A673 (cell line): ENCODE results near the gene ARL5C. TPM values are rescaled to one million over a fixed set of nuclear protein-coding genes. Genes with fewer than 3 reads are reported as not detected.

ENCODE experiments used
- BruUV-seq: library from RNA; stranded (reverse); fragments of 400-500 nt; replicated peaks from 2 replicates; lab custom pipeline; 2021; lab: Mats Ljungman, UMichigan
- CTCF ChIA-PET: fragments of 300-600 bp; sonication (Branson Sonifier 250); formaldehyde crosslinking; loops from one replicate; lab custom pipeline; 2022; ENCODE audit warnings: antibody characterized with exemption; lab: Charles Lee
- POLR2A ChIA-PET: fragments of 300-600 bp; sonication (Branson Sonifier 250); formaldehyde crosslinking; loops from one replicate; lab custom pipeline; 2022; ENCODE audit warnings: antibody characterized with exemption; ENCODE audit not compliant: low non-redundant PET; lab: Charles Lee
- DNase-seq: peaks from one replicate; pipeline ENCODE4 v3.0.0-alpha.2; 2015; ENCODE audit warnings: low spot score
- H3K27ac ChIP-seq: fragments of 200-600 bp; sonication (generic); 2 replicates; pipeline ENCODE4 v1.5.1; 2016; ENCODE audit warnings: mixed run types, low read depth, mild to moderate bottlenecking, mixed read lengths, antibody characterized with exemption, low read length; ENCODE audit not compliant: poor library complexity, severe bottlenecking
- H3K27me3 ChIP-seq: fragments of 200-600 bp; sonication (generic); replicated peaks from 2 replicates; pipeline ENCODE4 v1.6.1; 2017; ENCODE audit warnings: mixed run types, low read depth, mild to moderate bottlenecking, mixed read lengths, antibody characterized with exemption, low read length; ENCODE audit not compliant: insufficient read depth, poor library complexity
- H3K36me3 ChIP-seq: fragments of 200-600 bp; sonication (generic); 2 replicates; pipeline ENCODE4 v1.6.1; 2016; ENCODE audit warnings: mixed run types, mild to moderate bottlenecking, mixed read lengths, antibody characterized with exemption, low read length; ENCODE audit not compliant: insufficient read depth, poor library complexity, severe bottlenecking
- H3K4me1 ChIP-seq: fragments of 200-600 bp; sonication (generic); 2 replicates; pipeline ENCODE4 v1.6.1; 2017; ENCODE audit warnings: mixed run types, mild to moderate bottlenecking, mixed read lengths, antibody characterized with exemption, low read length; ENCODE audit not compliant: insufficient read depth, poor library complexity, severe bottlenecking
- H3K4me3 ChIP-seq: fragments of 200-600 bp; sonication (generic); 2 replicates; pipeline ENCODE4 v1.5.1; 2016; ENCODE audit warnings: low read depth, mixed run types, mild to moderate bottlenecking, mixed read lengths, low read length; ENCODE audit not compliant: poor library complexity, severe bottlenecking
- H3K9me3 ChIP-seq: fragments of 200-600 bp; sonication (generic); 2 replicates; pipeline ENCODE4 v1.6.1; 2016; ENCODE audit warnings: mixed run types, low read depth, mild to moderate bottlenecking, mixed read lengths, antibody characterized with exemption, low read length; ENCODE audit not compliant: poor library complexity, severe bottlenecking
- CTCF ChIP-seq: fragments of 300-800, 200-600 bp; sonication (generic); conservative IDR thresholded peaks from 2 replicates; pipeline ENCODE4 v1.5.1; 2017; ENCODE audit warnings: low read depth, mild to moderate bottlenecking, antibody characterized with exemption, low read length, moderate library complexity, mixed read lengths
- EZH2 ChIP-seq: fragments of 200-600 bp; sonication (generic); IDR thresholded peaks from 2 replicates; pipeline ENCODE4 v1.6.1; 2017; ENCODE audit warnings: borderline replicate concordance, low read depth, mild to moderate bottlenecking, mixed read lengths, antibody characterized with exemption, low read length; ENCODE audit not compliant: poor library complexity, severe bottlenecking
- intact Hi-C: fragments of 100-400 bp; cut with micrococcal nuclease; formaldehyde crosslinking; loops from one replicate; pipeline ENCODE4 v1.10.0; 2022; ENCODE audit not compliant: unreplicated experiment
- total RNA-seq: library from RNA; stranded (reverse); gene quantifications from 2 replicates; pipeline ENCODE4 v1.2.3, GENCODE V29; 2021

Gene ARL5C
- total RNA-seq, 1 experiment from 2014 or later: not detected

DNA sequence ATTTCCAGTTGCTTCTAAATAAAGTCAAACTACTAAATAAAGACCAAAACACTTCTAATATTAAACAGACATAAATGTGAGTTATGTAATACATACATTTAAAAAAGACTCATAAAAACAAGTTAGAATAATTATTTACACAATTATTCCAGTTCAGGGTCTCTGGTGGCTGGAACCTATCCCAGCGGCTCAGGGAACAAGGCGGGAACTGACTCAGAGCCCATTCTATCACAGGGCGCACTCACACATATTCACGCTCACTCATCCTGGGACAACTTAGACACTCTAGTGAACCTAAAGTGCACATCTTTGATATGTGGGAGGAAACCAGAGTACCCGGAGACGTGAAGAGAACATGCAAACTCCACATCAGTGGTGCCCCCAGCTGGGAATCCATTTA is 39.5 kb downstream of the ARL5C start:
- CTCF ChIA-PET: no interaction called here
- no peaks in the 10 kb centered on the region for H3K4me1 ChIP-seq
- H3K27ac ChIP-seq: no peak overlapping the region
- TF ChIP-seq EZH2: no peak
- no peak for TF ChIP-seq CTCF
- intact Hi-C loops: no loop called here
- POLR2A ChIA-PET: no interaction called here
- H3K4me3 ChIP-seq: no peak overlapping the region
- H3K9me3 ChIP-seq: no peaks in the 10 kb centered on the region
- H3K36me3 ChIP-seq: no peaks in the 10 kb centered on the region
- no peak for DNase-seq
- no peaks in the 10 kb centered on the region for H3K27me3 ChIP-seq
- no TSS peak for BruUV-seq

DNA sequence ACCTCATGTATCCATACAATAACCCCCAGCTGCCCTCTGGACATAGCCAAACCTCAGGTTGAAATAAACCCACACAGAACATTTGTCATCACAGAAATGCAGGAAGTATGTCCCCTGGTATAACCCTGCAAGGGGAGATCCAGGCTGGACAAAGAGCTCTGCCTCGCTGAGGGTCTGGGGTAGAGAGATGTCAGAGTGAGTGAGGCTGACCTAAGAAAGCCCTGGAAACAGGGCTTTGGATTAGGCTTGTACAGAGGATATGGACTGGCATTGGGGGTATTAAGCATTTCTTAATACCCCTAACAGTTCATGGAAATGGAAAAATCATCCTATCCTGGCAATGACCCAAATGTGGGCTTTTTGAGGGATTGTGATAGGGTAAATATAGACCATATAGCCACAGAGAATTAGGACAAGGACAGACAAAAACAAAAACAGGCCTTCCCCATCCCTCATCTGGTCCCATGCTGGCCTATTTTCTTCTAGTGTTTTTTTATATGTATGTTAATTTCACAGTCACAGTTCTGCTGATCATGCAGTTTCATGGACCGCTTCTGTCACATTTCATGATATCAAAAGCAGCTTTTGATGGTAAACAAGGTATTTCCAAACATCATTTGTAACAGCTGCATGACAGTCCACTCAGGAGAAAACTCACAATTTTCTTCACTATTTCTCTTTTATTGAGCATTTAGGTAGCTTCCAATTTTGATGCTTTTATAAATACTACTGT is 40.7 kb downstream of the ARL5C start:
- TF ChIP-seq CTCF (no peak), EZH2 (no peak)
- no peak overlapping the region for H3K27ac ChIP-seq
- intact Hi-C loops: no loop called here
- DNase-seq: no peak
- no TSS peak for BruUV-seq
- H3K4me1 ChIP-seq: no peaks in the 10 kb centered on the region
- CTCF ChIA-PET: no interaction called here
- no peaks in the 10 kb centered on the region for H3K27me3 ChIP-seq
- H3K9me3 ChIP-seq: no peaks in the 10 kb centered on the region
- no peaks in the 10 kb centered on the region for H3K36me3 ChIP-seq
- POLR2A ChIA-PET: no interaction called here
- no peak overlapping the region for H3K4me3 ChIP-seq

- intact Hi-C loops: no loop called here
- Histone ChIP-seq H3K4me1 (no peaks in the 10 kb centered on the region), H3K27ac (no peak overlapping the region), H3K4me3 (no peak overlapping the region), H3K36me3 (no peaks in the 10 kb centered on the region), H3K27me3 (no peaks in the 10 kb centered on the region), H3K9me3 (no peaks in the 10 kb centered on the region)
- ChIA-PET CTCF (interaction anchor here (0.6 kb wide), 1 partner anchor 29 kb away, joined by 9 read pairs; no protein-coding TSS in a partner anchor), POLR2A (no interaction called here)
- no TSS peak for BruUV-seq
- TF ChIP-seq CTCF: no peak
- no peak for TF ChIP-seq EZH2
- no peak for DNase-seq
Measured at GRCh38 chr17:39123627-39124026, 42.3 kb downstream of the ARL5C start.
